H1 (cell line): Measurements from ENCODE around the gene FCN2. TPM values are rescaled to one million over a fixed set of nuclear protein-coding genes. Genes with fewer than 3 reads are reported as not detected.

ENCODE experiments used
- CTCF ChIA-PET: fragments of 300-600 bp; sonication (Branson Sonifier 250); formaldehyde crosslinking; loops from one replicate; lab custom pipeline; 2021; ENCODE audit not compliant: partially characterized antibody; lab: Charles Lee
- POLR2A ChIA-PET: fragments of 300-600 bp; sonication (Branson Sonifier 250); formaldehyde crosslinking; loops from one replicate; lab custom pipeline; 2021; ENCODE audit warnings: inconsistent platforms; ENCODE audit not compliant: partially characterized antibody; lab: Charles Lee
- DNase-seq, 2 experiments: peaks; one replicate each; pipeline versions ENCODE4 v3.0.0 to v3.0.0-alpha.2; 2010 to 2022; ENCODE audit warnings: low spot score in 2 of 2, low read depth in 1 of 2, mixed read lengths in 1 of 2
- FAIRE-seq: peaks from 2 replicates; lab custom pipeline; 2011; peaks lifted over from hg19 to GRCh38; lab: Jason Lieb, UNC
- H2AFZ ChIP-seq: 2 replicates; pipeline ENCODE4 v1.8.1; 2012; ENCODE audit warnings: low read length, inconsistent platforms
- H2AK5ac ChIP-seq: 2 replicates; pipeline ENCODE4 v1.6.1; 2013; ENCODE audit warnings: low read depth, low read length
- H2BK120ac ChIP-seq: replicated peaks from 2 replicates; pipeline ENCODE3; 2013; ENCODE audit warnings: low read depth, low read length, inconsistent platforms
- H2BK12ac ChIP-seq: 2 replicates; pipeline ENCODE4 v1.6.1; 2013; ENCODE audit warnings: low read depth, low read length
- H2BK15ac ChIP-seq: 2 replicates; pipeline ENCODE4 v1.6.1; 2013; ENCODE audit warnings: low read length
- H2BK20ac ChIP-seq: 2 replicates; pipeline ENCODE4 v1.6.1; 2013; ENCODE audit warnings: low read length
- H2BK5ac ChIP-seq: 2 replicates; pipeline ENCODE4 v1.6.1; 2013; ENCODE audit warnings: low read depth, low read length
- H3K14ac ChIP-seq: 2 replicates; pipeline ENCODE4 v1.6.1; 2013; ENCODE audit warnings: inconsistent platforms; ENCODE audit not compliant: insufficient read length
- H3K18ac ChIP-seq: 2 replicates; pipeline ENCODE4 v1.6.1; 2013; ENCODE audit warnings: low read length; ENCODE audit errors: extremely low read depth
- H3K23ac ChIP-seq: 2 replicates; pipeline ENCODE4 v1.6.1; 2013; ENCODE audit warnings: inconsistent platforms; ENCODE audit not compliant: insufficient read length
- H3K23me2 ChIP-seq: 2 replicates; pipeline ENCODE4 v1.6.1; 2013; ENCODE audit warnings: low read depth, low read length
- H3K27ac ChIP-seq: 2 replicates; pipeline ENCODE4 v1.6.1; 2011; ENCODE audit warnings: low read depth, low read length, inconsistent platforms
- H3K27me3 ChIP-seq, 4 experiments: replicated peaks in 1 of 4; 1 replicate in 1 of 4; 2 replicates in 3 of 4; pipeline versions ENCODE4 v1.6.1 to v1.8.1; 2011 to 2013; ENCODE audit warnings: low read length in 3 of 4, mild to moderate bottlenecking in 3 of 4, inconsistent platforms in 2 of 4, mixed read lengths in 2 of 4, moderate library complexity in 1 of 4; ENCODE audit not compliant: control insufficient read depth in 3 of 4, insufficient read depth in 3 of 4; ENCODE audit errors: extremely low read depth in 1 of 4
- H3K36me3 ChIP-seq, 4 experiments: 2 replicates each; pipeline versions ENCODE4 v1.6.1 to v1.8.1; 2011 to 2013; ENCODE audit warnings: mild to moderate bottlenecking in 4 of 4, low read length in 3 of 4, moderate library complexity in 2 of 4, control low read depth in 1 of 4, inconsistent platforms in 1 of 4; ENCODE audit not compliant: insufficient read depth in 4 of 4, control insufficient read depth in 2 of 4
- H3K4ac ChIP-seq: replicated peaks from 2 replicates; pipeline ENCODE3; 2013; ENCODE audit warnings: low read length, low read depth, mixed read lengths, inconsistent platforms; ENCODE audit not compliant: insufficient read length
- H3K4me1 ChIP-seq, 4 experiments: replicated peaks in 1 of 4; 1 replicate in 1 of 4; 2 replicates in 3 of 4; pipeline versions ENCODE4 v1.6.1 to v1.8.1; 2011 to 2013; ENCODE audit warnings: low read length in 3 of 4, inconsistent platforms in 2 of 4, mixed read lengths in 1 of 4; ENCODE audit not compliant: insufficient read depth in 4 of 4, control insufficient read depth in 3 of 4
- H3K4me2 ChIP-seq, 2 experiments: 2 replicates each; pipeline versions ENCODE4 v1.6.1 to v1.8.1; 2011 to 2013; ENCODE audit warnings: low read depth in 2 of 2, low read length in 2 of 2, control low read depth in 1 of 2, inconsistent platforms in 1 of 2, mild to moderate bottlenecking in 1 of 2; ENCODE audit not compliant: insufficient read depth in 1 of 2
- H3K4me3 ChIP-seq, 4 experiments: fragments of 200-600, 300-600 bp in 1 of 4; sonication (generic), shearing (Covaris generic), sonication (Bioruptor Twin) in 1 of 4; 2 replicates each; pipeline versions ENCODE4 v1.5.1 to v1.8.1; 2011 to 2016; ENCODE audit warnings: low read length in 4 of 4, low read depth in 3 of 4, control low read depth in 2 of 4, inconsistent platforms in 2 of 4, mild to moderate bottlenecking in 2 of 4, mixed read lengths in 1 of 4, moderate library complexity in 1 of 4; ENCODE audit not compliant: insufficient read depth in 2 of 4; ENCODE audit errors: extremely low read depth in 1 of 4
- H3K56ac ChIP-seq: replicated peaks from 2 replicates; pipeline ENCODE3; 2013; ENCODE audit warnings: low read depth, mild to moderate bottlenecking, mixed read lengths, low read length, inconsistent platforms; ENCODE audit not compliant: insufficient read length
- H3K79me1 ChIP-seq: 2 replicates; pipeline ENCODE4 v1.6.1; 2013; ENCODE audit warnings: low read depth, low read length, control low read depth
- H3K79me2 ChIP-seq, 2 experiments: 2 replicates each; pipeline versions ENCODE4 v1.6.1 to v1.8.1; 2012 to 2013; ENCODE audit warnings: low read length in 2 of 2, mild to moderate bottlenecking in 2 of 2, inconsistent platforms in 1 of 2; ENCODE audit not compliant: insufficient read depth in 2 of 2, control insufficient read depth in 1 of 2
- H3K9ac ChIP-seq, 4 experiments: replicated peaks in 1 of 4; 1 replicate in 1 of 4; 2 replicates in 3 of 4; pipeline versions ENCODE4 v1.6.1 to v1.8.1; 2011 to 2013; ENCODE audit warnings: low read depth in 3 of 4, low read length in 3 of 4, control low read depth in 2 of 4, mild to moderate bottlenecking in 2 of 4, moderate library complexity in 2 of 4, inconsistent platforms in 1 of 4; ENCODE audit errors: extremely low read depth in 1 of 4
- H3K9me3 ChIP-seq, 2 experiments: 2 replicates each; pipeline versions ENCODE4 v1.6.1 to v1.8.1; 2012 to 2013; ENCODE audit warnings: mild to moderate bottlenecking in 2 of 2, moderate library complexity in 2 of 2, control low read depth in 1 of 2, inconsistent platforms in 1 of 2, low read depth in 1 of 2, low read length in 1 of 2, mixed read lengths in 1 of 2; ENCODE audit not compliant: insufficient read depth in 2 of 2
- H4K20me1 ChIP-seq, 2 experiments: replicated peaks in 1 of 2; 2 replicates each; pipeline versions ENCODE3 to v1.8.1; 2011 to 2013; ENCODE audit warnings: inconsistent platforms in 2 of 2, low read length in 2 of 2, mild to moderate bottlenecking in 1 of 2; ENCODE audit not compliant: insufficient read depth in 2 of 2, control insufficient read depth in 1 of 2
- H4K5ac ChIP-seq: 2 replicates; pipeline ENCODE4 v1.6.1; 2013; ENCODE audit warnings: low read length, low read depth, mixed read lengths, inconsistent platforms; ENCODE audit not compliant: insufficient read length
- H4K8ac ChIP-seq: 2 replicates; pipeline ENCODE4 v1.8.0; 2013; ENCODE audit warnings: mild to moderate bottlenecking, moderate library complexity, low read length, inconsistent platforms; ENCODE audit not compliant: insufficient read depth; ENCODE audit errors: extremely low read depth
- H4K91ac ChIP-seq: replicated peaks from 2 replicates; pipeline ENCODE3; 2013; ENCODE audit warnings: low read length, mixed read lengths, inconsistent platforms; ENCODE audit not compliant: insufficient read length
- ATF2 ChIP-seq: IDR thresholded peaks from 2 replicates; pipeline ENCODE4 v1.6.1; 2012; ENCODE audit warnings: low read length, inconsistent platforms
- CBX5 ChIP-seq: fragments of 300-800, 300-1000 bp; sonication (generic); IDR thresholded peaks from 2 replicates; pipeline ENCODE4 v1.7.1; 2016; ENCODE audit warnings: antibody characterized with exemption, low read length, low read depth
- CBX8 ChIP-seq: fragments of 300-800, 300-1000 bp; sonication (generic); IDR thresholded peaks from 2 replicates; pipeline ENCODE4 v1.7.1; 2016; ENCODE audit warnings: low read depth, low read length, borderline replicate concordance
- CHD2 ChIP-seq: IDR thresholded peaks from 2 replicates; pipeline ENCODE4 v1.6.1; 2012; ENCODE audit warnings: low read length, improper control_type of control experiment
- CREB1 ChIP-seq: IDR thresholded peaks from 2 replicates; pipeline ENCODE4 v1.6.1; 2012; ENCODE audit warnings: inconsistent platforms
- EZH2 ChIP-seq: fragments of 200-600 bp; sonication (generic); IDR thresholded peaks from 2 replicates; pipeline ENCODE4 v1.7.1; 2012; ENCODE audit warnings: low read depth, mild to moderate bottlenecking, moderate library complexity, low read length, inconsistent platforms; ENCODE audit not compliant: severe bottlenecking
- KDM4A ChIP-seq: IDR thresholded peaks from one replicate; pipeline ENCODE4 v1.7.1; 2012; ENCODE audit warnings: low read depth, mild to moderate bottlenecking, moderate library complexity, low read length, inconsistent platforms; ENCODE audit not compliant: severe bottlenecking
- SP2 ChIP-seq: IDR thresholded peaks from 2 replicates; pipeline ENCODE4 v1.6.1; 2012; ENCODE audit warnings: mild to moderate bottlenecking, low read length, inconsistent platforms
- SP4 ChIP-seq: IDR thresholded peaks from 2 replicates; pipeline ENCODE4 v1.6.1; 2012; ENCODE audit warnings: low read length, inconsistent platforms
- SUZ12 ChIP-seq: fragments of 200-600 bp; sonication (generic); IDR thresholded peaks from 2 replicates; pipeline ENCODE4 v1.6.1; 2012; ENCODE audit warnings: mild to moderate bottlenecking, inconsistent platforms, low read length, moderate library complexity, mixed read lengths
- TCF12 ChIP-seq: IDR thresholded peaks from 2 replicates; pipeline ENCODE4 v1.6.1; 2011; ENCODE audit warnings: low read depth, mild to moderate bottlenecking, low read length
- WGBS, 2 experiments: shearing (Covaris generic) in 1 of 2; methylation state at CpG; one replicate each; pipeline versions ENCODE4 v1.1.6 to v1.1.7; 2013 to 2015; ENCODE audit warnings: low lambda C conversion rate in 2 of 2, mixed read lengths in 2 of 2, inconsistent platforms in 1 of 2, low coverage in 1 of 2, missing lambda C conversion rate in 1 of 2; ENCODE audit not compliant: insufficient replicate concordance in 2 of 2, insufficient coverage in 1 of 2, insufficient read length in 1 of 2; ENCODE audit errors: extremely low coverage in 1 of 2, missing lambda C conversion rate in 1 of 2; 5-methylcytosine and 5-hydroxymethylcytosine counted together
- polyA plus RNA-seq, 7 experiments: library from polyadenylated mRNA; depleted of rRNA in 3 of 7; stranded (reverse) in 5 of 7; unstranded in 2 of 7; fragments of >200 nt in 5 of 7; fragments of 200-250 nt in 2 of 7; gene quantifications; 1 replicate in 5 of 7; 2 replicates in 1 of 7; 4 replicates in 1 of 7; pipeline versions ENCODE4 v1.2.1 to v1.2.3, GENCODE V29; 2011 to 2013; ENCODE audit warnings: missing spikeins in 2 of 7, mixed read lengths in 2 of 7
- total RNA-seq: library from RNA; stranded (reverse); fragmentation: NEBNext Ultra II Directional; extraction: Animal tissue kit (Norgen Biotek cat#: 25700); gene quantifications from 2 replicates; pipeline ENCODE4 v1.2.1, GENCODE V29; 2021

FCN2 gene
- total and polyA plus RNA-seq, 2 of the 8 experiments (the other 6 are each of a cell fraction or from before 2014, with no cell fraction given), result not detected

- ChIA-PET CTCF (interaction anchor here (1.2 kb wide), 1 partner anchor 84 kb away, joined by 5 read pairs; no protein-coding TSS in a partner anchor), POLR2A (no interaction called here)
- no peak overlapping the region for H2AK5ac ChIP-seq
- no peak overlapping the region for H3K4me2 ChIP-seq
- DNase-seq (no peak), FAIRE-seq (no peak)
- H3K4me3 ChIP-seq, result no peak overlapping the region
- no peak overlapping the region for H3K9ac ChIP-seq
- H2BK12ac ChIP-seq, result no peak overlapping the region
- no peak overlapping the region for H4K5ac ChIP-seq
- H3K79me1 ChIP-seq, result no peaks in the 10 kb centered on the region
- no peaks in the 10 kb centered on the region for H4K20me1 ChIP-seq
- no peaks in the 10 kb centered on the region for H3K9me3 ChIP-seq
- H2BK5ac ChIP-seq, result no peak overlapping the region
- no peak overlapping the region for H4K91ac ChIP-seq
- H3K23me2 ChIP-seq, result no peaks in the 10 kb centered on the region
- H3K27ac ChIP-seq, result no peak overlapping the region
- no peaks in the 10 kb centered on the region for H3K79me2 ChIP-seq
- H2BK15ac ChIP-seq, result no peak overlapping the region
- H3K27me3 ChIP-seq, result no peaks in the 10 kb centered on the region
- H2BK120ac ChIP-seq, result no peak overlapping the region
- no peak overlapping the region for H3K14ac ChIP-seq
- H2AFZ ChIP-seq, result no peak overlapping the region
- TF ChIP-seq CBX8 (no peak), CREB1 (no peak), SP2 (no peak), SUZ12 (no peak), CHD2 (no peak), KDM4A (no peak), TCF12 (no peak), CBX5 (no peak), ATF2 (no peak), EZH2 (no peak), SP4 (no peak)
- no peak overlapping the region for H3K56ac ChIP-seq
- H3K36me3 ChIP-seq, result no peaks in the 10 kb centered on the region
- H3K4ac ChIP-seq, result no peak overlapping the region
- no peak overlapping the region for H4K8ac ChIP-seq
- H3K18ac ChIP-seq, result no peak overlapping the region
- H3K4me1 ChIP-seq, result no peaks in the 10 kb centered on the region
- 94% methylated on average over 20 of the region's 22 CpGs; no CpG with 5 or more reads in 1 of the 2 experiments for WGBS, 2 experiments
- H2BK20ac ChIP-seq, result no peak overlapping the region
- H3K23ac ChIP-seq, result no peak overlapping the region
Observed at GRCh38 chr9:134867917-134868750, 12.5 kb upstream of the FCN2 start.
